Activated T-helper 1 cell treated with anti-CD3 and anti-CD28 coated beads, Interleukin-2, amount 50 U/mL, for 16 hours (primary cell): Measurements from ENCODE around the gene HYI.
"Not testable (repeated sequence)": the region's sequence is repeated elsewhere in the genome, so short reads cannot be mapped to it uniquely, and the experiment has no call there.

Experiments used
- DNase-seq, 2 donors: peaks; one replicate each; pipeline ENCODE4 v3.0.0-alpha.2; 2020; ENCODE audit warnings: low read depth in 1 of 2, low spot score in 1 of 2

The HYI gene

GRCh38 chr1:43431676-43432075, 22.1 kb downstream of the HYI start:
- no peak for DNase-seq

- DNase-seq: no peak
Observed at GRCh38 chr1:43430831-43431230, 22.9 kb downstream of the HYI start.

GRCh38 chr1:43427941-43428340, 25.8 kb downstream of the HYI start:
- no peak for DNase-seq

- no peak for DNase-seq
Observed at GRCh38 chr1:43427524-43427923, 26.2 kb downstream of the HYI start.

GRCh38 chr1:43426221-43426620, 27.5 kb downstream of the HYI start:
- no peak for DNase-seq

GRCh38 chr1:43425045-43425444, 28.7 kb downstream of the HYI start:
- DNase-seq: no peak

- DNase-seq: no peak
Observed at GRCh38 chr1:43423672-43424550, 29.8 kb downstream of the HYI start.

- DNase-seq: no peak
Observed at GRCh38 chr1:43422995-43423671, 30.6 kb downstream of the HYI start.

GRCh38 chr1:43421976-43422750, 31.6 kb downstream of the HYI start:
- DNase-seq: no peak

- DNase-seq: no peak
Observed at GRCh38 chr1:43421396-43421795, 32.3 kb downstream of the HYI start.

GRCh38 chr1:43420874-43421273, 32.9 kb downstream of the HYI start:
- DNase-seq: no peak

GRCh38 chr1:43419627-43420425, 33.9 kb downstream of the HYI start:
- DNase-seq: no peak

- no peak for DNase-seq
Observed at GRCh38 chr1:43418858-43419257, 34.9 kb downstream of the HYI start.

GRCh38 chr1:43415901-43416300, 37.8 kb downstream of the HYI start:
- no peak for DNase-seq

- peak; percentile 24 to 39 for DNase-seq
Observed at GRCh38 chr1:43414634-43415223, 39.0 kb downstream of the HYI start.

GRCh38 chr1:43413426-43413825, 40.3 kb downstream of the HYI start:
- not testable (repeated sequence) for DNase-seq

- DNase-seq: no peak
Observed at GRCh38 chr1:43410571-43410970, 43.2 kb downstream of the HYI start.

- no peak for DNase-seq
Observed at GRCh38 chr1:43405876-43406234, 47.9 kb downstream of the HYI start.

- DNase-seq: no peak
Observed at GRCh38 chr1:43405219-43405875, 48.4 kb downstream of the HYI start.

GRCh38 chr1:43404353-43404752, 49.4 kb downstream of the HYI start:
- DNase-seq: no peak
